Measurements from ENCODE around the gene ESYT3. TPM values are rescaled to one million over a fixed set of nuclear protein-coding genes. Genes with fewer than 3 reads are reported as not detected.

The ESYT3 gene
- total and polyA plus RNA-seq, 9 of the 15 experiments (the other 6 are each of a cell fraction or from before 2014, with no cell fraction given), result not detected

GRCh38 chr3:138479438-138479863 is 45.0 kb downstream of the ESYT3 start:
- intact Hi-C loops (cut with micrococcal nuclease) (loop anchor here (2.0 to 5.0 kb wide), 2 partner anchors 113 to 443 kb away; partner anchors contain the start of gene CEP70), in situ Hi-C loops (cut with MboI) (no loop called here)
- Histone ChIP-seq H3K9me1 (ENCODE audit: control insufficient read depth, insufficient read depth, low read length) (no peaks in the 10 kb centered on the region), H3K27me3 (ENCODE audit: control insufficient read depth in 2 of 2, insufficient read depth in 2 of 2, low read length in 2 of 2) (no peaks in the 10 kb centered on the region), H3K9ac (ENCODE audit: insufficient read depth in 1 of 2, low read depth in 2 of 2, low read length in 2 of 2) (no peak overlapping the region), H3K36me3 (ENCODE audit: control insufficient read depth, insufficient read depth, low read length) (no peaks in the 10 kb centered on the region), H3K27ac (ENCODE audit: extremely low read depth, low read depth, low read length) (no peak overlapping the region), H2AFZ (ENCODE audit: low read depth, low read length) (no peak overlapping the region), H3K4me3 (no peak overlapping the region), H3K4me1 (replicated peaks in 1 of 2; ENCODE audit: control insufficient read depth in 2 of 2, insufficient read depth in 2 of 2, low read length in 2 of 2) (no peaks in the 10 kb centered on the region), H3K79me2 (ENCODE audit: control insufficient read depth, insufficient read depth, low read length) (no peaks in the 10 kb centered on the region), H4K20me1 (replicated peaks; ENCODE audit: control insufficient read depth, insufficient read depth, low read length) (no peaks in the 10 kb centered on the region), H3K9me3 (replicated peaks; ENCODE audit: control insufficient read depth, insufficient read depth, low read depth, low read length) (no peaks in the 10 kb centered on the region), H3K4me2 (ENCODE audit: insufficient read depth, low read length) (no peak overlapping the region)
- FAIRE-seq (peak; percentile 82), ATAC-seq (peak; percentile 81), DNase-seq (ENCODE audit: extremely low read depth in 1 of 4, low spot score in 3 of 4) (peak; percentile 38 to 58 (median 44))
- 24% methylated on average over 3 of the region's 4 CpGs for WGBS (ENCODE audit: insufficient coverage, low coverage, missing lambda C conversion rate)
- BruUV-seq (replicated peaks), result no TSS peak
- POLR2A ChIA-PET, result interaction anchor here (1.0 kb wide), 1 partner anchor 10 kb away, joined by 4 read pairs; no protein-coding TSS in a partner anchor
- CTCF ChIA-PET (ENCODE audit: low intra/inter-chr PET ratio), result interaction anchor here (0.6 kb wide), 1 partner anchor 740 kb away, joined by 8 read pairs; no protein-coding TSS in a partner anchor
- TF ChIP-seq NR1H2 (CRISPR knock-in tag; IDR thresholded peaks at IDR 0.05), result no peak
- no peak for TF ChIP-seq HOXB6 (CRISPR knock-in tag; IDR thresholded peaks at IDR 0.05; ENCODE audit: borderline replicate concordance)
- TF ChIP-seq E2F3 (CRISPR knock-in tag; IDR thresholded peaks at IDR 0.05), result no peak
- TF ChIP-seq ZNF583 (CRISPR knock-in tag; IDR thresholded peaks at IDR 0.05), result no peak
- no peak for TF ChIP-seq XRCC4 (IDR thresholded peaks at IDR 0.05; ENCODE audit: extremely low read depth, insufficient read depth, insufficient read length)
- no peak for TF ChIP-seq FOXO4 (CRISPR knock-in tag; IDR thresholded peaks at IDR 0.05)
- TF ChIP-seq ETV1 (tag; conservative IDR thresholded peaks at IDR 0.05; ENCODE audit: low read depth), result no peak
- no peak for TF ChIP-seq ZBTB5 (IDR thresholded peaks at IDR 0.05)
- peak; percentile 40; the same call in 1 of the 2 replicates for TF ChIP-seq SMC3 (conservative IDR thresholded peaks at IDR 0.05; ENCODE audit: insufficient read depth, low read depth, low read length)
- TF ChIP-seq ZNF445 (CRISPR knock-in tag; IDR thresholded peaks at IDR 0.05; ENCODE audit: low read depth), result no peak
- no peak for TF ChIP-seq ZNF165 (CRISPR knock-in tag; IDR thresholded peaks at IDR 0.05; ENCODE audit: borderline replicate concordance)
- TF ChIP-seq LARP7 (IDR thresholded peaks at IDR 0.05), result no peak
- no peak for TF ChIP-seq ARID3A (IDR thresholded peaks at IDR 0.05; ENCODE audit: borderline replicate concordance, low read depth, low read length)
- no peak for TF ChIP-seq ZNF140 (CRISPR knock-in tag; IDR thresholded peaks at IDR 0.05)

Data from K562 (cell line).